Measurements from ENCODE around the gene MBP. TPM values are rescaled to one million over a fixed set of nuclear protein-coding genes. Genes with fewer than 3 reads are reported as not detected.
A peak's percentile ranks its signal among the peaks of the same experiment; 100 is the strongest.

Gene MBP
- total RNA-seq, 2 donors from 2014 or later: 15.4 to 15.8 TPM

GRCh38 chr18:77015169-77015568, 117.4 kb downstream of the MBP start:
- peaks cover 4% of the 10 kb centered on the region for H3K36me3 ChIP-seq
- no peaks in the 10 kb centered on the region for H3K9me3 ChIP-seq
- H3K27ac ChIP-seq: peak overlapping the region; percentile 85 to 90
- TF ChIP-seq CTCF (IDR thresholded peaks at IDR 0.05): no peak
- H3K27me3 ChIP-seq: no peaks in the 10 kb centered on the region
- H3K4me1 ChIP-seq: peaks cover 0 to 36% of the 10 kb centered on the region in 2 donors
- DNase-seq (ENCODE audit: low spot score): no peak
- H3K4me3 ChIP-seq: no peak overlapping the region

DNA sequence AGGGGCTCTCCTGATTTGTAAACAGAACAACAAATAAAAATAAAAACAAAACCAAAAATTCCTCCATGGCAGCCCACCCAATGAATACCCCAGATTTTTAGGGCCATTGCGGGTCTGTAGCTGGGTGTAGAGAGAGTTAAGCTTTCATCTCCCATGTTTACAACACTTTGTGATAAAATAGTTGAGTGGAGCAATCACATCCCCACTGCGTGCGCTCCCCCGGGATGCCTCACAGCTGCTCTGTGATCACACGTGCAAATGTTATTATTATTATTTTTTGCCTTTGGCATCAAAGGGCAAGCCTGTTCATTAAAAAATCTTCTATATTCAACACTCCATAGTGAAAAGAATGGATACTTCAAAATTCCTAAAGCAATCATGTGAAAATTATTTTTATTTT, 118.0 kb downstream of the MBP start:
- Histone ChIP-seq H3K4me3 (no peak overlapping the region), H3K4me1 (peaks cover 0 to 36% of the 10 kb centered on the region in 2 donors), H3K27me3 (no peaks in the 10 kb centered on the region), H3K27ac (peak overlapping the region; percentile 85 to 90), H3K36me3 (peaks cover 4% of the 10 kb centered on the region), H3K9me3 (no peaks in the 10 kb centered on the region)
- DNase-seq (ENCODE audit: low spot score): no peak
- no peak for TF ChIP-seq CTCF (IDR thresholded peaks at IDR 0.05)

- no peaks in the 10 kb centered on the region for H3K27me3 ChIP-seq
- no peaks in the 10 kb centered on the region for H3K9me3 ChIP-seq
- no peak overlapping the region for H3K4me3 ChIP-seq
- peaks cover 0 to 36% of the 10 kb centered on the region in 2 donors for H3K4me1 ChIP-seq
- no peak for TF ChIP-seq CTCF (IDR thresholded peaks at IDR 0.05)
- peak; percentile 86 for DNase-seq (ENCODE audit: low spot score)
- peak overlapping the region; percentile 85 to 90 for H3K27ac ChIP-seq
- H3K36me3 ChIP-seq: peaks cover 4% of the 10 kb centered on the region
Measured at GRCh38 chr18:77013811-77014521, 118.6 kb downstream of the MBP start.

DNA sequence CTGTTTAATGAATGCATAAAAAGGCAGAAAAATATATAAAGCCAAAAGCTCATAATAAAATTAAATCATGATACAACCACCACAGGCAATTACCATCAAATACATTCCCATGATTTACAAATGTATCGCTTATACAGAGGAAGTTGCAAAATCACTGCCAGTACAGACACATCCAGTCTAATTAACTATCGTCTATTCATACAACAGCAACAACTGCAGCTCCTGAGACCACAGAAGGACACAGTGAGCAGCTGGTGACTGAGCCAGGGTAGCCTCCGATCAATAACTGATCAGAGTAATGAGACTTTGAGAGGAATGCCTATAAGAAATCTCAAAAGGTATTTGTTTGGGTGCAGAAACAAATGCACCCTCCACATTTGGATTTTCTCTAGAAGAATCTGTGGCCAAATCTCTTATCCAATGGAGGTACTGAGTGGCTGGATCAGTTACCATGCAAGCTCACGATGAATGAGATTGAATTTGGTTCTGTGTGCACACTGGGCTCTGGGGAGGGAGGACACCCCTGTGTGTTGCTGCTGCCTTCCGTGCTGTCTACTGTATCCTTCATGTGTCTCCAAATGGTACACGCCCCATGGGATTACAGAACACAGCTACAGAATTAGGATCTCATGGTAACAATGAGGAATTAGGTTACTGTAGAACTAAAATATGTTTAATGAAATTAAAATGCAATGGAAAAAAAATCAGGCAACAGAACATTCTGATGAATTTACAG, 119.6 kb downstream of the MBP start:
- Histone ChIP-seq H3K9me3 (no peaks in the 10 kb centered on the region), H3K4me1 (peaks cover 0 to 36% of the 10 kb centered on the region in 2 donors), H3K4me3 (no peak overlapping the region), H3K27ac (peak overlapping the region; percentile 85 to 90), H3K36me3 (peaks cover 4% of the 10 kb centered on the region), H3K27me3 (no peaks in the 10 kb centered on the region)
- DNase-seq (ENCODE audit: low spot score): no peak
- no peak for TF ChIP-seq CTCF (IDR thresholded peaks at IDR 0.05)

DNA sequence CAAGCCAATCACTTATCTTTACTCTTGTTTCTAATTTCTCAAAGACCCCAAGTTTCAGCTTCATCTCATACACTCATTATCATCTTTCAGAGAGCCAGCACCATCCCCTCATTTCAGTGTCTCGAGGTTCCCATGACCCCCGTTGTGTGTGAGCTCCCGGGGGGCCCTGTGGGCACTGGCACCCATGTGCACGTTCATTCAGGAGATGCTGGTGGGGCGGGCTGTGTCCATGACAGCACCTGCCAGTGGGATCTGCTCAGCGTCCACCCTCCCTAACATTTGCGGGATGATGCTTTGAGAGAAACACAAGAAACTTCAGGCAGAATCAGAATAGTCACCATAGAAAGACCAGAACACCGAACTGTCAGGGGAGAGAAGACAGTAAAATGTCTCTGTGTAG, 120.5 kb downstream of the MBP start:
- H3K36me3 ChIP-seq: peaks cover 4% of the 10 kb centered on the region
- no peak overlapping the region for H3K27ac ChIP-seq
- no peak for TF ChIP-seq CTCF (IDR thresholded peaks at IDR 0.05)
- H3K4me3 ChIP-seq: no peak overlapping the region
- H3K4me1 ChIP-seq: peaks cover 0 to 41% of the 10 kb centered on the region in 2 donors
- H3K9me3 ChIP-seq: no peaks in the 10 kb centered on the region
- no peaks in the 10 kb centered on the region for H3K27me3 ChIP-seq
- DNase-seq (ENCODE audit: low spot score): no peak

Measured in right atrium auricular region (tissue), 2 donors.